Measurements from ENCODE around the gene UNC5C. TPM values are rescaled to one million over a fixed set of nuclear protein-coding genes. Genes with fewer than 3 reads are reported as not detected.

Gene UNC5C
- total RNA-seq, 1 donor from 2014 or later: 0.39 TPM

GRCh38 chr4:95462921-95463320 lies 85.9 kb downstream of the UNC5C start:
- H2AFZ ChIP-seq (replicated peaks): no peak overlapping the region
- Mint-ChIP-seq H3K4me1 (peaks cover 15% of the 10 kb centered on the region), H3K4me3 (no peak overlapping the region), H3K27me3 (ENCODE audit: insufficient read depth, low read depth) (peaks cover 2% of the 10 kb centered on the region), H3K36me3 (peaks cover 20% of the 10 kb centered on the region), H3K27ac (peak overlapping the region; percentile 40), H3K9me3 (peaks cover 2% of the 10 kb centered on the region)
- H3K4me2 ChIP-seq: no peak overlapping the region
- H3K36me3 ChIP-seq: no peaks in the 10 kb centered on the region
- no peak for TF ChIP-seq CTCF (IDR thresholded peaks at IDR 0.05)
- H3K9ac ChIP-seq: no peak overlapping the region
- no peaks in the 10 kb centered on the region for H3K9me3 ChIP-seq (ENCODE audit: low read depth)
- no peaks in the 10 kb centered on the region for H3K27me3 ChIP-seq
- no peaks in the 10 kb centered on the region for H3F3A ChIP-seq (ENCODE audit: low read depth)
- no peaks in the 10 kb centered on the region for H3K4me1 ChIP-seq
- H3K79me2 ChIP-seq (ENCODE audit: low read depth): no peaks in the 10 kb centered on the region
- H3K4me3 ChIP-seq: no peak overlapping the region
- H3K27ac ChIP-seq: no peak overlapping the region
- DNase-seq (ENCODE audit: low spot score): no peak
- H4K20me1 ChIP-seq (ENCODE audit: low read depth): no peaks in the 10 kb centered on the region

GRCh38 chr4:95457353-95457752 lies 91.4 kb downstream of the UNC5C start:
- H3K9me3 ChIP-seq (ENCODE audit: low read depth): no peaks in the 10 kb centered on the region
- H3K27me3 Mint-ChIP-seq (ENCODE audit: insufficient read depth, low read depth): peaks cover 2% of the 10 kb centered on the region
- peaks cover under 1% of the 10 kb centered on the region for H3K4me1 Mint-ChIP-seq
- no peaks in the 10 kb centered on the region for H3K36me3 ChIP-seq
- H3K27ac ChIP-seq: no peak overlapping the region
- H3F3A ChIP-seq (ENCODE audit: low read depth): no peaks in the 10 kb centered on the region
- no peaks in the 10 kb centered on the region for H3K4me1 ChIP-seq
- peak overlapping the region; percentile 81 for H2AFZ ChIP-seq (replicated peaks)
- H3K9ac ChIP-seq: no peak overlapping the region
- no peak overlapping the region for H3K4me3 ChIP-seq
- no peak for DNase-seq (ENCODE audit: low spot score)
- no peaks in the 10 kb centered on the region for H3K27me3 ChIP-seq
- TF ChIP-seq CTCF (IDR thresholded peaks at IDR 0.05) (no peak), EZH2 (IDR thresholded peaks at IDR 0.05) (no peak), EZH2phosphoT487 (IDR thresholded peaks at IDR 0.05) (no peak)
- H4K20me1 ChIP-seq (ENCODE audit: low read depth): no peaks in the 10 kb centered on the region
- H3K4me2 ChIP-seq: no peak overlapping the region
- no peak overlapping the region for H3K4me3 Mint-ChIP-seq
- H3K79me2 ChIP-seq (ENCODE audit: low read depth): no peaks in the 10 kb centered on the region
- H3K27ac Mint-ChIP-seq: no peak overlapping the region
- H3K36me3 Mint-ChIP-seq: peaks cover 31% of the 10 kb centered on the region
- H3K9me3 Mint-ChIP-seq: no peaks in the 10 kb centered on the region

DNA sequence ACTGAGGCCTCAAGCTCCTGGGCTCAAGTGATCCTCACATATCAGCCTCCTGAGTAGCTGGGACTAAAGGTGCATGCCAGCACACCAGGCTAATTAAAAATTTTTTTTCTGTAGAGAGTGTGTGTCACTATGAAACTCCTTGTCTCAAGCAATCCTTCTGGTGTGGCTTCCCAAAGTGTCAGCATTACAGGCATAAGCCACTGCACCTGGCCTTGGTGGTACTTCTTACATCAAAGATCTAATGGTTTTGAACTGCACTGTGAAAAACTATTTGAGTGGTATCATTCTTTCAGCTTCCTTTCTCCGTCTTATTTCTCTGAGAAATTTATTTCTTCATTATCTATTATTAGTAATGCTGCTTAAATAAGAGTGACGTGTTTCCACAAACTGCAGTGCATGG lies 98.5 kb downstream of the UNC5C start:
- Histone ChIP-seq H3K4me1 (no peaks in the 10 kb centered on the region), H4K20me1 (ENCODE audit: low read depth) (no peaks in the 10 kb centered on the region), H3K4me3 (no peak overlapping the region), H2AFZ (replicated peaks) (no peak overlapping the region), H3K4me2 (no peak overlapping the region), H3K27ac (no peak overlapping the region), H3K27me3 (no peaks in the 10 kb centered on the region), H3K9ac (no peak overlapping the region), H3K79me2 (ENCODE audit: low read depth) (no peaks in the 10 kb centered on the region), H3K36me3 (no peaks in the 10 kb centered on the region), H3K9me3 (ENCODE audit: low read depth) (no peaks in the 10 kb centered on the region), H3F3A (ENCODE audit: low read depth) (no peaks in the 10 kb centered on the region)
- no peak overlapping the region for H3K27ac Mint-ChIP-seq
- H3K4me3 Mint-ChIP-seq: no peak overlapping the region
- peaks cover 3% of the 10 kb centered on the region for H3K4me1 Mint-ChIP-seq
- peaks cover 36% of the 10 kb centered on the region for H3K36me3 Mint-ChIP-seq
- no peaks in the 10 kb centered on the region for H3K27me3 Mint-ChIP-seq (ENCODE audit: insufficient read depth, low read depth)
- TF ChIP-seq EZH2phosphoT487 (IDR thresholded peaks at IDR 0.05) (no peak), CTCF (IDR thresholded peaks at IDR 0.05) (no peak), EZH2 (IDR thresholded peaks at IDR 0.05) (no peak)
- peaks cover 2% of the 10 kb centered on the region for H3K9me3 Mint-ChIP-seq
- DNase-seq (ENCODE audit: low spot score): no peak

DNA sequence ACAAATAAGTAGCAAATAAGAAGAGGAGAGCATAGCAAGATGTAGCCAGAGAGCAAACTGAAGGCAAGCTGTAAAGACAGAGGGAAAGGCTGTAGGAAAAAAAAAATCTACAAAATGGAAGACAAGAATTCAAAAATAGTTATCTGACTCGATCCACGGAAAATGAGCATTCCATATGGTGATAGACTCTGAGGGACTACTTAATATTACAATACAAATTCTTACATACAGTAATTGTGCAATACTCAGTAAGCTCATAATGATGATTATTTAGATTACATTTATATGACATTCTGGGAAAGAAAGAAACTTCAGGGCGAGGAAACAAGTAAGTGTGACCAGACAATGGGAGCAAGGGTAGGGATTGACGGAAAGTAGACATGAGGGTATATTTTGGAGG lies 102.6 kb downstream of the UNC5C start:
- no peak overlapping the region for H2AFZ ChIP-seq (replicated peaks)
- H3K4me3 ChIP-seq: no peak overlapping the region
- no peak overlapping the region for H3K4me3 Mint-ChIP-seq
- H3K27me3 ChIP-seq: no peaks in the 10 kb centered on the region
- peaks cover 22% of the 10 kb centered on the region for H3K36me3 Mint-ChIP-seq
- no peaks in the 10 kb centered on the region for H3K27me3 Mint-ChIP-seq (ENCODE audit: insufficient read depth, low read depth)
- no peak for DNase-seq (ENCODE audit: low spot score)
- H3K27ac ChIP-seq: no peak overlapping the region
- no peaks in the 10 kb centered on the region for H3K4me1 ChIP-seq
- H3K4me2 ChIP-seq: no peak overlapping the region
- no peaks in the 10 kb centered on the region for H3F3A ChIP-seq (ENCODE audit: low read depth)
- TF ChIP-seq EZH2phosphoT487 (IDR thresholded peaks at IDR 0.05) (no peak), CTCF (IDR thresholded peaks at IDR 0.05) (no peak), EZH2 (IDR thresholded peaks at IDR 0.05) (no peak)
- no peaks in the 10 kb centered on the region for H3K79me2 ChIP-seq (ENCODE audit: low read depth)
- no peaks in the 10 kb centered on the region for H3K9me3 ChIP-seq (ENCODE audit: low read depth)
- H3K36me3 ChIP-seq: no peaks in the 10 kb centered on the region
- H4K20me1 ChIP-seq (ENCODE audit: low read depth): no peaks in the 10 kb centered on the region
- peaks cover 19% of the 10 kb centered on the region for H3K4me1 Mint-ChIP-seq
- peaks cover 2% of the 10 kb centered on the region for H3K9me3 Mint-ChIP-seq
- no peak overlapping the region for H3K27ac Mint-ChIP-seq
- H3K9ac ChIP-seq: no peak overlapping the region

Data from neural progenitor cell (in vitro differentiated cells).